ENCODE data around the gene AUTS2. TPM values are rescaled to one million over a fixed set of nuclear protein-coding genes. Genes with fewer than 3 reads are reported as not detected.

The AUTS2 gene
- total and polyA plus RNA-seq, 2 experiments from 2014 or later: 32.0 to 91.0 TPM

GRCh38 chr7:70799841-70800405 is 1201.6 kb downstream of the AUTS2 start (continued):
- TF ChIP-seq, protein P1, sequence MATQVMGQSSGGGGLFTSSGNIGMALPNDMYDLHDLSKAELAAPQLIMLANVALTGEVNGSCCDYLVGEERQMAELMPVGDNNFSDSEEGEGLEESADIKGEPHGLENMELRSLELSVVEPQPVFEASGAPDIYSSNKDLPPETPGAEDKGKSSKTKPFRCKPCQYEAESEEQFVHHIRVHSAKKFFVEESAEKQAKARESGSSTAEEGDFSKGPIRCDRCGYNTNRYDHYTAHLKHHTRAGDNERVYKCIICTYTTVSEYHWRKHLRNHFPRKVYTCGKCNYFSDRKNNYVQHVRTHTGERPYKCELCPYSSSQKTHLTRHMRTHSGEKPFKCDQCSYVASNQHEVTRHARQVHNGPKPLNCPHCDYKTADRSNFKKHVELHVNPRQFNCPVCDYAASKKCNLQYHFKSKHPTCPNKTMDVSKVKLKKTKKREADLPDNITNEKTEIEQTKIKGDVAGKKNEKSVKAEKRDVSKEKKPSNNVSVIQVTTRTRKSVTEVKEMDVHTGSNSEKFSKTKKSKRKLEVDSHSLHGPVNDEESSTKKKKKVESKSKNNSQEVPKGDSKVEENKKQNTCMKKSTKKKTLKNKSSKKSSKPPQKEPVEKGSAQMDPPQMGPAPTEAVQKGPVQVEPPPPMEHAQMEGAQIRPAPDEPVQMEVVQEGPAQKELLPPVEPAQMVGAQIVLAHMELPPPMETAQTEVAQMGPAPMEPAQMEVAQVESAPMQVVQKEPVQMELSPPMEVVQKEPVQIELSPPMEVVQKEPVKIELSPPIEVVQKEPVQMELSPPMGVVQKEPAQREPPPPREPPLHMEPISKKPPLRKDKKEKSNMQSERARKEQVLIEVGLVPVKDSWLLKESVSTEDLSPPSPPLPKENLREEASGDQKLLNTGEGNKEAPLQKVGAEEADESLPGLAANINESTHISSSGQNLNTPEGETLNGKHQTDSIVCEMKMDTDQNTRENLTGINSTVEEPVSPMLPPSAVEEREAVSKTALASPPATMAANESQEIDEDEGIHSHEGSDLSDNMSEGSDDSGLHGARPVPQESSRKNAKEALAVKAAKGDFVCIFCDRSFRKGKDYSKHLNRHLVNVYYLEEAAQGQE (IDR thresholded peaks at IDR 0.05; ENCODE audit: unreplicated experiment): no peak
- no peak for TF ChIP-seq STAT1 (IDR thresholded peaks at IDR 0.05; ENCODE audit: unreplicated experiment)
- TF ChIP-seq ETS1 (IDR thresholded peaks at IDR 0.05): no peak
- TF ChIP-seq CTCF (conservative IDR thresholded peaks at IDR 0.05; ENCODE audit: low read depth in 2 of 2): no peak
- TF ChIP-seq JUNB (IDR thresholded peaks at IDR 0.05; ENCODE audit: unreplicated experiment): no peak
- TF ChIP-seq ZNF331 (CRISPR knock-in tag; IDR thresholded peaks at IDR 0.05; ENCODE audit: low read depth): no peak

DNA sequence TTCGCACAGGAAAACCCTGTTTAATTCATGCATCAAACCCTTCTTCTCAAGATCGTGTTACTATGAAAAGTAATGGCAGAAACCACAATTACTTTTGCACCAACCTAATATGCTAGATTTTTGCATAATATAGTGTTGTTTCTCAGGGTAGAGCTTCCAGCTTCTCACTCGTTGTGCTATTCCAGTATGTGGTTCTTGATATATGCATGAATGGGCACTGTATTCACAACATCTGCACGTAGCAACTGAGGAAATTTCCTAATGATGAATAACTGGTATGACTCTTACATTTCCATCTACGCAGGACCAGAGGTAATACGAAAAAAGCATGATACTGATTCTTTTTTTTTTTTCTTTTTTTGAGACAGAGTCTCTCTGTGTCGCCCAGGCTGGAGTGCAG is 1207.1 kb downstream of the AUTS2 start:
- Mint-ChIP-seq H3K36me3 (ENCODE audit: low read depth) (no peaks in the 10 kb centered on the region; the same call in 2 of the 3 replicates), H3K4me1 (peaks cover 5% of the 10 kb centered on the region; the same call in 1 of the 3 replicates)
- ATAC-seq: no peak

More for the DNA sequence above, 1207.1 kb downstream of the AUTS2 start:
- no peaks in the 10 kb centered on the region for H3K9me2 ChIP-seq (ENCODE audit: insufficient read depth)
- H3K27ac ChIP-seq (ENCODE audit: low read depth): no peak overlapping the region
- no peaks in the 10 kb centered on the region for H3K27me3 ChIP-seq (ENCODE audit: insufficient read depth)
- H3F3A ChIP-seq (replicated peaks; ENCODE audit: low read depth): no peaks in the 10 kb centered on the region
- no peaks in the 10 kb centered on the region for H4K20me1 ChIP-seq (replicated peaks; ENCODE audit: insufficient read depth)
- H3K4me2 ChIP-seq: no peak overlapping the region
- Mint-ChIP-seq H3K9me3 (peaks cover 11% of the 10 kb centered on the region), H3K27me3 (ENCODE audit: insufficient read depth, low read depth, poor library complexity) (peaks cover 5% of the 10 kb centered on the region), H3K4me3 (no peak overlapping the region), H3K27ac (no peak overlapping the region)
- no peak overlapping the region for H2AFZ ChIP-seq
- no peak for DNase-seq (ENCODE audit: low spot score)
- no peaks in the 10 kb centered on the region for H3K4me1 ChIP-seq (ENCODE audit: insufficient read depth)
- no peaks in the 10 kb centered on the region for H3K79me2 ChIP-seq (replicated peaks; ENCODE audit: insufficient read depth)
- no peak for TF ChIP-seq EZH2phosphoT487 (IDR thresholded peaks at IDR 0.05; ENCODE audit: unreplicated experiment)
- H3K4me3 ChIP-seq: no peak overlapping the region
- H3K36me3 ChIP-seq (ENCODE audit: insufficient read depth): no peaks in the 10 kb centered on the region; the same call in 1 of the 2 replicates

All from GM23338 (cell line).